SIG-M5 treated with dmso at 0.1 percent for 504 hours (cell line): ENCODE measurements around the gene RGMB.

Experiments used
- DNase-seq: peaks from one replicate; lab custom pipeline; 2025; ENCODE audit not compliant: unreplicated experiment; lab: John Stamatoyannopoulos, UW

RGMB gene

DNA sequence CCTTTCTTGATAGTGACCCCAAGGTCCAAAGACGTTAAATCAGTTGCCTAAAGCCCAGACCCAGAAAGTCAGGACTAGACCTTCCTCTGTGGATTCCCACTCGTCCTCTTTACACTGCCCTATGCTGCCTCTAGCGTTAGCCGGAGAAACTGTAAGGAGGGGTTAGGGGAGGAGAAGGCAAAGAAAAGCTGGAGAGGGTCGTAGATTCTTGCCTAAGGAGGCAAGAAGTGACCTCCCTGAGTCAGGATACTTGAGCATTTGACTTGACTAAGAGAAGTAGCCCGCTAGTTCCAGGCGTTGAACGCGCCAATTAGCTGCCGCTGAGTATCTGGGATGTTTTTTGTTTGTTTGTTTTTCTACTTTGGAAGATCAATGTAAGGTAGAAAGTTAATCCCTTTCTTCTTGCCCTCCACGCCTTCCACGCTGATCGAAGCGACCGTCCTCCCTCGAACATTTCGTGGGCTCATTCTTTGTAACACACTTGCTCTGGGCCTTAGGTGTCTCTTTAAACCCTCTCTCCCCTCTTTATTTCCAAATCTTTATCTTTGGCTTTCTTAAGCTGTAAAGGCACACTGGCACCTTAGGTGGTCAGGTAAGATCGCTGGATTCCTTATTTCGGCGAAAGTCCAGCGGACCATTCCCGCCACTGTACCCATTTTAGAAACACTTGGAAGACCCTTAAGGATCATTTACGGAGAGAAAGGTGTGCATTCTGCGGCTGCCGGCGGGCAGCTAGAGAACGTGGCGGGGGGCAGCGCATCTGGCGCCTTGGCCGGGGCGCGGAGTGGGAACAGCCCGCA is 5.1 kb upstream of the RGMB start:
- peak; percentile 51 for DNase-seq

DNA sequence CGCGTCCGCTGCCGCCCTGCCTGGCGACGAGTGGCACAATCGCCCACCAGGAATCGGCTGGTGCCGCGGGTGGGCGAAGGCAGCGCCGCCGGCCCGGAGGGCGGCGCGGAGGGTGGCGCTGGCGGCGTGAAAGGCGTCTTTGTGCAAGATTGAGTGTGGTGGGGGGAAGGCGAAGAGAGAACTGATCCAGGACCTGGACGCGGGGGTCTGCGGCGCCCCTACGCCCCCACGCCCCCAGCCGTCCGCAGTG is 4.6 kb upstream of the RGMB start:
- DNase-seq, result no peak

GRCh38 chr5:98769210-98769958 is 4.1 kb upstream of the RGMB start:
- DNase-seq, result no peak

GRCh38 chr5:98769959-98770208 is 3.6 kb upstream of the RGMB start:
- DNase-seq, result no peak

- DNase-seq, result peak; percentile 77
Measured at GRCh38 chr5:98770209-98770910, 3.1 kb upstream of the RGMB start.

DNA sequence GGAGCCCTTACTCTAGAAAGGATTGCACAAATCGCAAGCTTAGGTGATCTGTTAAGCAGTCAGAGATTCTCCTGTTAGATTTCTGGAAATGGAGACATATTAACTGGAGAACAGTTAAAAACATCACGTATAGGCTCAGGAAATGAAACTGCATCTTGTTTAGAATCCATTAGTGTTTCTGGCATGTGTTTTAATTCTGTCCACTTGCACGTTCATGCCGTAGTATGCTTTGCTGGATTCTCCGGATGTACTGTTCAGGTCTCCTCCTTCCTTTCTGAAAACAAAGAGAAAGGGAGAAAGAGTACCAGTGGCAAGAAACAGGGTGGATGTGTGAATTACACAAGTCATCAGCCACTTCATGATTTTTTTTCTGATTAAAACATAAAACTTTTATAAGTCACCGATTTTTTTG is 2.5 kb upstream of the RGMB start:
- DNase-seq, result no peak

- peak; percentile 90 for DNase-seq
Measured at GRCh38 chr5:98771382-98772109, 1.9 kb upstream of the RGMB start.

- DNase-seq, result peak; percentile 43
Measured at GRCh38 chr5:98772415-98773213, 849 bp upstream of the RGMB start.

DNA sequence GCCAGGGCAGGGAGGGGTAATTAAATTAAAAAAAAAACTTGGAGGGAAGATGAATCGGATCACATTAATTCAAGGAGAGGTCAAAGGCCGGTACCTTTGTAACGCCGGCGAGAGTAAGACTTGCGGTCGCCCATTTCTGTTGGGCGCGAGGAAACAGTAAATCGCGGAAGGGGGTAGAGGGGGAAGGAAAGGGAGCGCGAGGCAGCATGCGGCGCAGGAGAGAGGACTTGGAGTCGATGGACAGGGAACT is 324 bp upstream of the RGMB start:
- no peak for DNase-seq

DNA sequence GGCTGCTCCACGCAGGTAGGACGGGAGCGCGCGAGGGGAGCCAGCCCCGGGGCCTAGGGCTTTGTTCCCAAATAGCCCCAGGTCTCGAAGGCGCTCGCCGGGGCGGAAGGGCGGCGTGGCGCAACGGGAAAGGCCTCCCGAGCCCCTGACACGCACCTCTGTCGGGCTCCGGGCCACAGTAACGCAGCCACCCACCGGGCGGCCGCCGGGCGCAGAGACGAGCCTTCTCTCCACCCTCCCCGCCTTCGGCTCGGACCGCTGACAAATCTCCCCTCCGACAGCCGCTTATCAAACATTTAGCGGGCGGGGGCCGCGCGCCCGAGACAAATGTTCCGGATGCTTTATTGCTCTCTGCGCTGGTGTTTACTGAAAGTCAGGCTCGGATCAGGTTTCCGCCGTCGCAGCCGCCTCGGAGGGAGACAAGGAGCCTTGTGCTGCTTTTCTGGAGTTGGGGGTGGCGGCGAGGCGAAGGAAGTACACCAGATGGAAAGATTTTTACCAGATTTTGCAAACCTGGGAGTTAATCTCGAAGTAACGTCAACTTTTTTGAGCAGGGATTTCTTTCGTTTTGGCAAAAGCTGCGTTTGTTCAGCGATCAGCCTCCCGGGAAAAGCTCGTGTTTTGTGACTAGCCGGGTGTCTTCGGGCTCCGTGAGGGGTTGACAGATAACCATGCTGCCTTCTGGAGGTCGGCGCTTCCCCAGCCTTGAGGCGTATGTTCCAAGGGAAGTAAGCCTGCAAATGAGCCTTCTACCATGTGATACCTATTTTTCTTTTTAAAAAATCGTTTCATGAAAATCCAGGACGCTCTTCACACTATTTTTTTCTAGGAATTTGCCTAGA is 950 bp downstream of the RGMB start:
- peak; percentile 33 for DNase-seq

DNA sequence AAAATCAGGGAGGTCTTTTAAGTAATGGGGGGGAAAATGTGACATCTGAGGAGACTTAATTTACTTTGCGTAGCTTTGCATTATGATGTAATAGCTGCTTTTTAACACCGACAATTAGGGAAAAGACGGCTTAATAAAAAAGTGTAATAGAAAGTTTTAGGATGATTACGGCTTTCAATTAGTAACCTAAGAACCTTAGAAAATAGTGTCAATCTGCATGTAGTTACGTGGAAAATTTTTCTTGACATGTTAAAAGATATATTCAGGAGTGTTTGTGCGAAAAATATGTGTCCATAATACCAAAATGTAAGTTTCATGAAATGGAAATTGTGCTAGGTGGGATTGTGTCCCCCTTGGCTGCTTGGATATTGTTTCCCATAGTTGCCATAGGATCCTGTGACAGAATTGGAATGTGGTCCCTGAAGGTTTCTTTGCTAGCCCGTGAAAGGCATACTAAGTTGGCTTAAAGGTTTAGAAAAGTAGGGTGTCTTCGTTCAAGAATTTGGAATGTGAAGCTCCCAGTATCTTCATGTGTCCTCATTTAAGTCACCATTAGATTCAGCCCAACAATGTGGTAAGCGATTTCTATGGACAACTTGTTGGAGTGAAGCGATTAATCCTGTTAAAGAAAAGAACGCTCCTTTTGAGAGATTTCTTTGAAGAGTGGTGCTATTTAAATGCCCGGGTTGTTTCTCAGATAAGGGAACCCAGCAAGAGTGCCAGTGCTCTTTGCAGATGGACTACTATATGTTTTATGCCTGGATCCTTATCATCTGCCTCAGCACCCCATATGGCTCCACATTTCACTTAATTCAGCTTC is 2.0 kb downstream of the RGMB start:
- DNase-seq, result no peak

DNA sequence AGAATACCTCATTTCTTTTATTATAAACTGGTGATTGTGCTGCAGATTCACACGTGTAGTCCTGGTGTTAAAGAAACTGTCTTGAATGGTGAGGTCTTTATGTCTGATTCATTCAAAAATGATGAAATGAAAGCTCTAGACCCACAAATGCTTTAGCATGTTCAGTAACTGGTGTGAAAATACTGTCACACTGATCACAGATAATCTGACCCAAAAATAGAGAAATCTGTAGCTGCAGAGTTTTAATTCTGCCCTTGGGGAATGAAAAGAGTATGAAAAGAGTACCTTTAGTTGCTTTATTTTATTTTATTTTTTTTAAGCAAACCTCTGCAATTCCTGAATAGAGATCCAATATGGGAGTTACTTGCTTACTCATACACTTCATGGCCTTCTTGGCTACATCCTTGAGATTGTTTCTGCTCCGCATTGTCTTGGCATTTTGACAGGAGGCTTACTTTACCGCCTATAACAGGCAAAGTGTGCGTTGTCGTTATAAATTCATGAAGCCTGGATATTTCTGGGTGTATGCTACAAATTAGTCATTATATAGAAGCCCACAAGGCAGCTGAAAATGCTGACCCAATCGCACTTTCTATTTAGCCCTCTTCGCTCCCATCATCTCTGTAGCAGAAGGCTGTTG is 2.7 kb downstream of the RGMB start:
- DNase-seq, result no peak

GRCh38 chr5:98777295-98777694 is 3.8 kb downstream of the RGMB start:
- DNase-seq, result no peak

DNA sequence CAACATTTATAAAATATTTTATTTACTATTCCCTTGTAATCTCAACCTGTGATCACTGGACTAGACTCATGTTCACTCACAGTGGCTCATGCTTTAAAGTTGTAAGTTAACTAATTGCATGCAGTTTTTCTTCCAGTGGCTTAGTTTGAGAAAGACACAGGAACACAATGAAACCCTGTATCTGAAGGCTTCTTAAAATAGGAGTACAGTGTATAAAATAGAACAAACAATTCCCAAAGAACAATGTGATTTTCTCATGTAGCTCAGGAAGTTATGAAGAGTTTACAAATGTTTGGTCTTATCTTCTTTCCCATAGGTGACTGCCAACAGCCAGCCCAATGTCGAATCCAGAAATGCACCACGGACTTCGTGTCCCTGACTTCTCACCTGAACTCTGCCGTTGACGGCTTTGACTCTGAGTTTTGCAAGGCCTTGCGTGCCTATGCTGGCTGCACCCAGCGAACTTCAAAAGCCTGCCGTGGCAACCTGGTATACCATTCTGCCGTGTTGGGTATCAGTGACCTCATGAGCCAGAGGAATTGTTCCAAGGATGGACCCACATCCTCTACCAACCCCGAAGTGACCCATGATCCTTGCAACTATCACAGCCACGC is 5.9 kb downstream of the RGMB start:
- DNase-seq, result no peak

- no peak for DNase-seq
Measured at GRCh38 chr5:98780390-98780789, 6.9 kb downstream of the RGMB start.

- no peak for DNase-seq
Measured at GRCh38 chr5:98781520-98781919, 8.1 kb downstream of the RGMB start.

GRCh38 chr5:98781964-98782363 is 8.5 kb downstream of the RGMB start:
- no peak for DNase-seq

- DNase-seq, result no peak
Measured at GRCh38 chr5:98783051-98783649, 9.7 kb downstream of the RGMB start.
